HL-60/S4 treated with retinoic acid at 250 ng/mL for 4 days and 3 days (cell line): ENCODE results near the gene PABPC1L.

ENCODE experiments used
- in situ Hi-C: fragments of 300-500 bp; cut with MboI; formaldehyde crosslinking; loops from 2 replicates; pipeline ENCODE4 v1.7.0; 2022; ENCODE audit warnings: low sequenced_read_pairs

PABPC1L gene

DNA sequence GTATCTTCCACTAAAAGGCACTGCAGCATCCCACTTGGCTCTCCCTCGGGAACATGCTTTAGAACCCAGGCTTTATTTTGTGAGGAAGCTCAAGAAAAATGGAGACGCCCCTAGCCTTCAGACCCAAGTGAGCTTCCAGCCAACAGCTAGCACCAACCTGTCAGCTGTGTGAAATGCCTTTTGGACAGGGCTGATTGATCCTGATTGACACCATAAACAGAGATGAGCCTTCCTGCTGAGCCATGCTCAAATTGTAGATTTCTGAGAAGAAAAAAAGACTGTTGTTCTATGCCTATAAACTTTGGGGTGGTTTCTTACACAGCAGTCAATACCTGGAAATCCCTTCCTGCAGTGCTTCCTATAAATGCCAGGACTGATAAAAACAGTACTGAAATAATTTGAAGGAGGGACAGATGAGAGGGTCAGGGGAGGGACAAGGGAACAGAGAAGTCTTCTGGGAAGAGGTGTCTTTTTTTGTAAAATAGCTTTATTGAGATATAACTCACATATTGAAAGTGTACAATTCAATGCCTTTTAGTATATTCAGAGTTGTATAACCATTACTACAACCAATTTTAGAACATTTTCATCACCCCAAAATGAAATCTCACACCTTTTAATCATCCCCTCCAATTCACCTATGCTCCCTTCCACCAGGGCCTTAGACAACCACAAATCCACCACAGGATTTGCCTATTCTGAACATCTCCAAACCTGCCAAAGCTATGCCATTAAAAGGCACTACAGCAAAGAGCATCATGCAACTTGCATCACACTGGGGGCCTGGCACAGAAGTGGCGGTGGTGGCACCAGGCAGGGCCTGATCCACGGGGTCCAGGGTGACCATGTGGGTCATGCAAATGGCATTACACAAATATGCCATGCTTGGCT is 53.7 kb downstream of the PABPC1L start:
- in situ Hi-C loops, result no loop called here

DNA sequence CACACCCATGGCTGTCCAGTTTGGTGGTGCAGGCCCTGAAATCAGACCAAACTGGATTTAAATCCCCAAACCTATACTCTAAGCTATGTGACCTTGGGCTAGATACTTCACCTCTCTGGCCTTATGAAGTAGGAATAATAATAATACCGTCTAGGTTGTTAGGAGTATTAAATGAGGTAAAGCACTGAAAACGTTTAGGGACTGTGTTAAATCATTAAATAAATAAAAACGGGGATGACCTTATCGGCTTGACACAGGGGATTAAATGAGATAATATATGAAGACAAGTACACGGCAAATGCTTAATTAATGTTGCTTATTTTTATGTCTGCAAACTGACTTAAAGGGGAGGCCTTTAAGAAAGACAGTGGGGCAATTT is 55.8 kb downstream of the PABPC1L start:
- in situ Hi-C loops, result no loop called here

DNA sequence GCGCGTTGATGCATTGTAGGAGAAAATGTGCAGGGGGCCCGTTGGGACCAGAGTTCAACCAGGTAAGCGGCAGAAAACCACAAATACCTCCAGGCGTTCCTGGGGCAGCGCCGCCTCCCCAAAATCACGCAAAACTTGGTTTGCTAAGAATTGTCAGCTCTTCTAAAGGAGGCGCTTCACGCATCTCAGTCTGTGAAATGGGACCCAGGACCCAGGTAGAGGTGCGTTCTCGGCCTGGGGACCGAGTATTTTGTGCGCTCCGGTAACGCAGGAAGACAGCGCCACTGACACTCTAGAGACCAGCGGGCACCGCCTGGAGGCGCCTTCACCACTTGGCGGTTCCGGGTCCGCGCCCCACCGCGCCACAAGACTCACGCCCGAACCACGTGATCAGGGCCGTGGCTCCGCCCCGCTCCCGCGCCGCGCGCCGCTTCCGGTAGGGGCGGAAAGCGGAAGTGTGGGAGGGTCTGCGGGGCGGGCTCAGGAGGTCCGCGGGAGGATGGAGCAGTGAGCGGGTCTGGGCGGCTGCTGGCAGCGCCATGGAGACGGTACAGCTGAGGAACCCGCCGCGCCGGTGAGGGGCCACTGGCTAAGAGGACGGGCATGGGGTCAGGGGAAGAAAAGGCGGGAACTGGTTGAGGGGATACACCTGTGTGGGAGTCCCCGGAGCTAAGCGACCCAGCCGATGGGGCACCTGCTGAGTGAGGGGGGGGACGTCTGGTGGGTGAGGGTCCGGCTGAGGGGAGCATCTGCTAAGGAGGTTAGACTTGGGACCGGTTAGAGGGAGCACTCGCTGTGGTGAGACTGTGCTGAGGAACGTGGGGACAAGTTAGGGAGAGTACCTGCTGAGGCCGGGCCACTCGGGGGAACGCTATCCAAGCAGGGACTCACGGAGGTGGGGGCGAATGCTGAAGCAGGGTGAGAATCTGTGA is 56.4 kb downstream of the PABPC1L start, which contains the start of gene STK4:
STK4 (plus strand) TSS at position 483 of the 932 bp plus-strand sequence; CDS start at position 540, 57 bp downstream.
- in situ Hi-C loops, result no loop called here

DNA sequence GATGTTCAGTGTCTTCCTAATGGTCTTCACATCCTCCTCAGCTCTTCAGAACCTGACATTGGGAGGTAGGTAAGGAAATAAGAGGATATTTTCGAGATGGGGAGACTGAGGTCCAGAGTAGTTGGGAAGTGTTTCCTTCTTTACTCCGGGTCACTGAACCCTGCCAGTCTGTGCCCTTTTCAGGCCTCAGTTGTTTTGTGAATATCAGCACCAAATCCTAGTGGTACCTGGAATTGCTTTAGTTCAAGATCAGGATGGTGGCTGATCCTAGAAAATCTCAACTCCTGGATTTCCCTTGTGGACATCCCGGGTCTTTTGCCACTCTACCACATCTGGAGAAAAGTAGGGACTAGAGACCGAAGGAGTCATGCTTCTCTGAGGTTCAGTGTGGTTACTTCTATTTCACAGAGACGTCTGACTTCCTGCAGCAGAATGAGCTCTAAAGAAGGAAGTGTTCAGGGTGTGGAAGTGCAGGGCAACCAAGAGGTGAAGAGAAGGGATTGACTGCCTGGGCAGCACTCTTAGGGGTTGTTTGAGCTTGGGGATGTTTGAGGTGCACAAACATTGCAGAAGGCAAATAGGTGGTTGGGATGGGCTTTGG is 57.4 kb downstream of the PABPC1L start:
- in situ Hi-C loops, result no loop called here

DNA sequence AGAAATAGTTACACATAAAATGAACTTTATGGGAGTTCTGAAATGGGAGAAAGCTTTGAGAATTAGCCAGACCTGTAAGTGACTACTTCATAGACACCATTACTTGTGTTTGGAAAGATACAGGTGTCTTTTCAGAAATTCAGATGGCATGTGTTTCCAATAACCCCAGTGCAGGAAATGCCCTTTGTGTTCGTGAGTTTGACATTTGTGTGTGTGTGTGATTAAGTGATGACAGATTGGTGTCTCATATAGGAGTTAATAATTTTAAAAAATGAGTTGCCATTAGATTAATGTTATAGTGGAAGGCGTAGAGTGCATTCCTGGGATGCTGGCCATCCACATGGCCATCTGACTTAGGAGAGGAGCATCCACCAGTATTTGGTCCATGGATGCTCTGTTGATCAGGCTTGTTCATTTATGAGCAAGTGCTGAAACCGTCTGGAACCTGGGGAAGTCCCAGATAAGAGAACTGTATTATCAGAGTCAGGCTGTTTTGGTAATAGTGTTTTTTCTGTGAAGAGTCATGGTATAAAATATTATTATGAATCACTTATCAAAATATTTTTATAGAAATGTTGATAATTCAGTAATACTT is 59.5 kb downstream of the PABPC1L start:
- in situ Hi-C loops, result no loop called here

DNA sequence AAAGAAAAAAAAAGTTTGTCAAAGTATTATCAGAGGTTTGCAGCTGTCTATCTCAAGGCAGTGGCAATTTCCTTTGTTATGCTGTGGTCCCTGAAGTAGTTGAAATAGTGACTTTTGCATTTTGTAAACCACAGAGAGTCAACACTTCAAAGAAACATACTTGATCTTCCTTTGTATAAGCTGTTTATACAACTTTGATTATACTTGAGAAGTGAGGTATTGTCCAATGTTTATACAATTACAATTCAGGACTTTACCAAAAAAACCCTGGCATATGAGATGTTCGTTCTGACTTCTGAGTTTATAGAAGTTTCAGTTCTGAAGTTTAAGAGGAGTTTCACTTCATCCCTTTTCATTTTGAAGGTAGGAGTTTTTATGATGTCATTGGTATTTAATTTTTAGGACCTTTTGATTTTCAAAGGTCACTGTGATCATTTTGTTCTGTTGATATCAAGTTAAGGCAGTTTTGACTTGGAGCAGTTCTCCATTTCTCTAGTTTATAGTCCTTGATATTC is 60.4 kb downstream of the PABPC1L start:
- in situ Hi-C loops, result no loop called here

DNA sequence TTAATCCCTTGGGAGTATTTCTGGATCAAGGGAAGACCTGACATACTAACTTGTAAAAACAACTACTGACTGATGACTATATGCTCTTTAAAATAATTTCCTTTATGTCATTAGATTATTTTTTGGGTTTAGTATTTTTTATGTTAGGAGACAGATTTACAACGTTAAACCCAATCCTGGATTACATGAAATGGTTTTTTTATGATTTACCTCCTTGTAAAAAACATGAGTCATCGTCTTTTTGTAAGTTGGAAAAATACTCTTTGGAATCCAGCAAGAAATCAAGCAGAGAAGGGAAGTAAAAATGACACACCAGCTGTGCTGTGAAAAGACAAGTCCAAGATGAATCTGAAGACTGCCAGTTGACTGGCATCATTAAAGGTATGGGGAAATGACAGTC is 63.2 kb downstream of the PABPC1L start:
- in situ Hi-C loops, result no loop called here

DNA sequence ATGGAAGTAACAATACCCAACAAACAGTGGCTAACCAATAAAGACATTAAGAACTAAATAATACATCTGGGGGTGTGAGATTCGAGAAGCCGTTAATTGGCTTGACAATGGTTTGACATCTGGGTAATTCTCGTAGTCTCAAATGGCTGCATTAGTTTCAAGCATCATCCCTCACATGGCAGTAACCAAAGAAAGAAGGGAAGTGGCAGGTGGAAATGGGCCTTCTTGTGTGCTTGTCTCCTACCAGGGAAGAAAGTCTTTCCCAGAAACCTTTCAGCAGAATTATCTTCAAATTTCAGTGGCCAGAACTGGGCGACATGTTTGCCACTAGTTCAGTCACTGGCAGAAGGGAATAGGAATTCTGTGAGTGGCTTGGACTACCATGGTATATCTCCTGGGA is 66.8 kb downstream of the PABPC1L start:
- in situ Hi-C loops, result no loop called here

DNA sequence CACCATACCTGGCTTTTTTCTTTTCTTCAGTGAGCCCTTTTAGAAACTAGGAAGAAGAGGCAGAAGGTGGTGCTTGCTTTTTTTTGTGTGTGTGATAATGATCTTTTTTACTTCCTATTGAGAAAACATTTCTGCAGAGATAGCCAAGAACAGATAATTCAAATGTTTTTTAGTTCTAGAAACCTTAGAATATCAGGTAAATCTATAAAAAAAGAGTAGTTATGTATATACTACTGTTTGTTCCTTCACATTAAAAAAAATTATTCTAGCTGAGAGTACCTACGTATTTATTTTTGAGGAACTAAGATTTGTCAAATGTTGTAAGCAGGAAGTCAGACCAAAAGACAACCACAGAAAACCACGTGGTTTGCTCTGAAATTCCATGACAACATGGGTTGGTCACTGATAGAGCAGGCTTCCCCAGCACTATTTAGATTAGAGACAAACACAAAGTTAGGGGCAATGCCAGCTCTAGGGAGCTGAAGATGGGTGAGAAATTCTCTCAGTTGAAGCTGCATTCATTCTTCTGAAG is 69.3 kb downstream of the PABPC1L start:
- in situ Hi-C loops, result no loop called here

DNA sequence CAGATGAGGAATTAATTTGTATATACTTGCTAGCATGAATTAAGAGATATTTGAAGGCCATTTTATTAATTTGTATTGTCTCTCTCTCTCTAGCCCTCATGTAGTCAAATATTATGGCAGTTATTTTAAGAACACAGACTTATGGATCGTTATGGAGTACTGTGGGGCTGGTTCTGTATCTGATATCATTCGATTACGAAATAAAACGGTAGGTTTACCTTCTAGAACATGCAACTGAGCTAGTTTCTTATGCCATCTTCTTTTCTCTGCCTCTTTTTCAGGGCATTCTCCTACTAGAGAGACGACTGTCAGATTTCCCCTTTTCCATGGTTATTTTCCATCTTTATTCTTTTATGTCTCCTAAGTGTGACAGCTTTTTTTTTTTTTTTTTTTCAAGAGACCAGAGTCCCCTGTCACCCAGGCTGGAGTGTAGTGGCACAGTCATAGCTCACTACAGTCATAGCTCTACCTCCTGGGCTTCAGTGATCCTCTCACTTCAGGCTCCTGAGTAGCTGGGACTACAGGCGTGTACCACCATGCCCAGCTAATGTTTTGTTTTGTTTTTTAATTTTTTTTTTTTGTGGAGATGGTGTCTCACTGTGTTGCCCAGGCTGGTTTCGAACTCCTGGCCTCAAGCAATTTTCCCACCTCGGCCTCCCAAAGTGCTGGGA is 72.0 kb downstream of the PABPC1L start:
- in situ Hi-C loops, result no loop called here

DNA sequence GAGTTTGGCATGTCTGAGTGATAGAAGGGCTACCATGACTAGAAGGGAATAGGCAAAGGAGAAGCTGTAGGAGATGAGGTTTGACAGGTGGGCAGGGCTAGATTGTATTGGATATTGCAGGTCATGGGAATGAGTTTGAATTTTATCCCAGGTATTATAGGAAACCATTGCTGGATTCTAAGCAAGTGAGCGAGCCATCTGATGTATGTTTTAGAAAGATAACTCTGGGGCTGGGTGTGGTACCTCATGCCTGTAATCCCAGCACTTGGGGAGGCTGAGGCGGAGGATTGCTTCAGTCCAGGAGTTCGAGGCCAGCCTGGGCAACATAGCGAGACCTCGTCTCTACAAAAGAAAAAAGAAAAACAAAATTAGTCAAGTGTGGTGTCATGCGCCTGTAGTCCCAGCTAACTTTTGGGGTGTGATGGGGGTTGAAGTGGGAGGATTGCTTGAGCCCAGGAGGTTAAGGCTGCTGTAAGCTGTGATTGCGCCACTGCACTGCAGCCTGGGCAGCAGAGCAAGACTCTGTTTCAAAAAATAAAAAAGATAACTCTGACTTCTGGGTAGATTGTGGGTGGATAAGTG is 73.3 kb downstream of the PABPC1L start:
- in situ Hi-C loops, result no loop called here

DNA sequence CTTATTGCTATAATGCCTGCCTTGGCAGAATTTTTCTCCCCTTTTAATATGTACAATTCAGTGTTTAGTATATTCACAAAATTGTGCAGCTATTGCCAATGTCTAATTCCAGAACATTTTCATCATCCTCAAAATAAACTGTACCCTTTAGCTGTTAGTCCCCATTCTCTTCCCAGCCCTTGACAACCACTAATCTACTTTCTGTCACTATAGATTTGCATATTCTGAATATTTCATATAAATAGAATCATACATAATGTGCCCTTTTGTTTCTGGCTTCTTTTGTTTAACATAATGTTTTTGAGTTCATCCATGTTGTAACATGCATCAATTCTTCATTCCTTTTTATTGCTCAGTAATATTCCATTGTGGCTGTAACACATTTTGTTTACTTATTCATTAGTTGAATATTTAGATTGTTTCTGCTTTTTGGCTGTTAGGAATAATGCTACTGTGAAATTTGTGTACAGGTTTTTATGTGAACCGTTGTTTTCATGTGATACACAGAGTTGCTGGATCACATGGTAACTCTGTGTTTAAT is 78.8 kb downstream of the PABPC1L start:
- in situ Hi-C loops, result no loop called here
